HG02610 (cell line): ENCODE data around the gene CLCN3.
"Not testable (repeated sequence)": the region's sequence is repeated elsewhere in the genome, so short reads cannot be mapped to it uniquely, and the experiment has no call there.

Experiments used
- ATAC-seq: cut with Tn5 transposase; IDR thresholded peaks from one replicate; pipeline ENCODE4 v1.9.1; 2021; ENCODE audit warnings: mild to moderate bottlenecking, moderate library complexity; ENCODE audit not compliant: unreplicated experiment

Gene CLCN3

DNA sequence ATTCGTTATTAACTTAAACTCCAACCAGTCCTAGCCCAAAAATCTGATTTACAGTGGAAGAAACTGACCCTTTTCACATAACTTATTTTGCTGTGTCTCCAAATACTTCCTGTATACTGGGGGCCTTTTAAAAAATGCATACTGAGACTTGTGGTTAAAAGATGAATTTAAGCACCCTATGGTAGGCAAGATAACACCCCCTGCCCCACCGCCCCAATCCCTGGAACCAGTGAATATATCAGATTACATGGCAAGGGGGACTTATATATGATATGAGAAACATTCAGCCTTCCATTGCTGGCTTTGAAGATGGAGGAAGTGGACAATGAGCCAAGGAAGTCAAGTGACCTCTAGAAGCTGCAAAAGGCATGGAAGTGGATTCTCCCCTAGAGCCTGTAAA is 3.1 kb upstream of the CLCN3 start:
- no peak for ATAC-seq

DNA sequence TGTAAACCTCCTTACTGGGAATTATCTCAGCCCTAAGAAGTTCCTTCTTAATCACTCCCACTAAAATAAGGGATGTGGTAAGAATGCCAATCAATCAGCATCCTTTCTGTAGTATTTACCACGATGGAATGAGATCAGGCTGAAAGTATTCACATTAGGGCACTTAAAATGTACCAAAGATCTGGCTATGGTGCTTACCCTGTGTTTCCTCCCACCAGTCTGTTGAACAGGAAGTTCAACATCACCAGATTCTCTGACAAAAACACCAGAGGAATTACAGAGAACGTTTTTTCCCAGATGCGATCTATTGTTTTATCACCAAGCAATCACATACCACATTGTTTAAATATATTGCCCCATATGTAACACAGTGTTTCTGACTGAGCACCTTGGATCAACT is 2.1 kb upstream of the CLCN3 start:
- no peak for ATAC-seq

DNA sequence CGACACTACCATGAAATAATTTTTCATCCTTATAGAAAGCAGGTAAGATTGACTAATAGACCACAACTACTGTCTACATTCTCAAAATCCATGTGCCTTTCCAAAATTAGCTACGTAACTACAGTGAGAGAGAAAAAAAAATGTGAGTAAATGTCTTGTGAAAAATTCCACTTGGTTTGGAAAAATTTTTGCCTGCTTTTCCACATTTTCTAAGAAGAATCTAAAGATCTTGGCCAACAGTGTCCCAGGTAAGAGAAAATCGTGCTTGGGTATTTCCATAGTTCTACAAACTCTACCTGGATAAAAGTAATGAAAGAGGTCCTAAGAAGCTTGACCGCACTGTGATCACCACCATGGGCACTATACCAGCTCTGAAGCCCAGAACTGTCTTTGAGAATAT is 1.4 kb upstream of the CLCN3 start:
- no peak for ATAC-seq

DNA sequence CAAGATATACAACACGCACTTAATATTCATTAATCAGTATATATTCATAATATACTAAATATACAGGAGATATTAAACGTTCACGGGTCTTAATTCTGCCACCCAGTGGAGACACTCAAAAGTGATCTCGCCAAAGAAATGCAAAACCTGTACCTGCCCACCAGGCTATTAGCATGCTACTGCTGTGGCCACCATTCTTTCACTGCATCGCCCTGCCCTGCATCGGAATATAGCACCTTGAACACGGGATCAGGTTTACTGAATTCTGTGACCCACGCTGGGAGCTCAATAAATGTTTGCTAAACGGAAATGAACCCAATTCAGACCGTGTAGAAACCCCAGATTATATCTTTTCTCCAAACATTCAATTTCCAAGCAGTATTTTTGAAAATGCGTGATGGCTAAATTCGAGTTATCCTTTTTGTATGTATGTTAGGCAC is 840 bp upstream of the CLCN3 start:
- peak; percentile 30 for ATAC-seq

DNA sequence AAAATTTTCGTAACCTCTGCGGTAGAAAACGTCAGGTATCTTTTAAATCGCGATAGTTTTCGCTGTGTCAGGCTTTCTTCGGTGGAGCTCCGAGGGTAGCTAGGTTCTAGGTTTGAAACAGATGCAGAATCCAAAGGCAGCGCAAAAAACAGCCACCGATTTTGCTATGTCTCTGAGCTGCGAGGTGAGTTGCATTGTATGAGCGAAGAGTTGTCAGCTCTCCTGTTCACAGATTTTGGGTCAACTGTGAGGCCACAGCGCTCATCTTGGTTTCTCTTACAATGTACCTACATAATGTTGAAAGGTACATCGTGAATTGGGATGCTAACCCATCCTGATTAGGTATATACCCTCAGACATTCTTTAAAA is 486 bp downstream of the CLCN3 start:
- no peak for ATAC-seq

DNA sequence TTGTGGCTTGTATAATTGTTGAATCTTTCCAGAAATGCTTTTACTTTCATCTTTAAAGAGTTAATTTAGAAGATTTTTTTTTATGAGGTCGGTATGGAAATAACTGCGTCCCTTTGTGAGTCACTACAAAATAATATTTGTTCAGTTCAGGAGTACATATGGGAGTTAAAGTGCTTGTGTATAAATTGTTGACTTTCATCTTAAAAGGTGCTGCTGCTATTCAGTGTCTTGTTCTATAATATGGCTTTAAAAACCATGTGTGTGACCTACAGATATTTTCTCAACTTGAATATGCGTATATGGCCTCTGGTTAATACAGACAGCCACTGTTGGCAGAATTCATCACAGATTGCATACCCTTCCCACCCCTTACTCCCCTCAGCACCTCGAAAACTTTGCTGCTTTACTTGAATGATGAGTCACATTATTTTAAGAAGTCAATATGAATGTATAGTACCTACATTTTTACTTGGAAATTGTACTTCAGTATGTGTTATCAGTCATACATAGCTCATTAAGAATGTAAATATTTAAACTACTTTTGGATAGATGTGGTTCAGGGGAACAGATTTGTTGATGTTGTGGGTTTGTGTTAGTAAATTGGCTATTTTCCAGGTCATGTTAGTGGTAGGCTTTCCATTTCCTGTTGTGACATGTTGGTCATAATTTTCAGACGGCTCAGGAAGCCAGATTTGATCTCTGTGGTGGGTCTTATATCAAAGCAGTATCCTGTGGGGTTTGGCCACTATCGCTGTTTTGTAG is 1.5 kb downstream of the CLCN3 start:
- peak; percentile 12 for ATAC-seq

DNA sequence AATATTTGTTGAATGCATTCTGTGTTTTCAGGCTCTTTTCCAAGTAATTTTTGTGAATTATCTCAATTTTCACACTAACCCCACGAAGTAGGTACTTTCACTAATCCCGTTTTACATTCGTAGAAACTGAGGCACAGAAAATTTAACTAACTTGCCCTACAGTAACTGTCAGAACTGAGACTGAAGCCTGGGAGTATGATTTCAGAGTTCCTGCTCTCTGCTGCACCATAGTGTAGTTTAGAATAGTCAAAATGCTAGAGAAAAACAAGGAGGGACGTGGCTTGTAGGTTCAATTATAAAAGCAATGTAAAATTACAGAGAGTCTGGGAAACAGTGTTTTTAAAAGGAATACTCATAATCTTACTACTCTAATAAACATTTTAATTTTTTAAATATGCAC is 2.2 kb downstream of the CLCN3 start:
- no peak for ATAC-seq

DNA sequence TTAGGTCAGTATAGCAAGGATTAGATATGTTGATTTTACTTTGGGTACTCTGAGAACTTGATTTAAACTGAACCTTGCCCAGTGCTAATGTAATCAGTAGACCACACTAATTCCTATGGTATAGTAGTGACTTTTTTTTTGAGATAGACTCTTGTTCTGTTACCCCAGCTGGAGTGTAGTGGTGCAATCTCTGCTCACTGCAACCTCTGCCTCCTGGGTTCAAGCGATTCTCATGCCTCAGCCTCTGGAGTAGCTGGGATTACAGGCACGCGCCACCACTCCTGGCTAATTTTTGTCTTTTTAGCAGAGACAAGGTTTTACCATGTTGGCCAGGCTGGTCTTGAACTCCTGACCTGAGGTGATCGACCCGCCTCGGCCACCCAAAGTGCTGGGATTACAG is 3.6 kb downstream of the CLCN3 start:
- not testable (repeated sequence) for ATAC-seq

DNA sequence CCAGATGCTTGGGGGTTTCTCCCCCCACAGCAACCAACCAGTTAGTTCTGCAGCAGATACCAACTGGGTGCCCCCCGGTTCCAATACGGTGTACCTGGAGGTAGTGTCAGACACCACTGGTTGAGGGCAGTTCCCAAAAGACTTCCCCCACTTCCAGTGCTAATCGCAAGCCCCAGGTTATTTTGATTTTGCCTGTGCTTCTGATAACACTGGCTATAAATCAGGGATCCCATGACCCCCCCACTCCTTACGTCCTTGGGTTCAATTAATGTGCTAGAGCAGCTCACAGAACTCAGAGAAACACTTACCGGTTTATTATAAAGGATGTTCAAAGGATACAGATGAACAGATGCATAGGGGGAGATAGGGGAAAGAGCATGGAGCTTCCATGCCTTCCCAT is 5.5 kb downstream of the CLCN3 start:
- no peak for ATAC-seq

DNA sequence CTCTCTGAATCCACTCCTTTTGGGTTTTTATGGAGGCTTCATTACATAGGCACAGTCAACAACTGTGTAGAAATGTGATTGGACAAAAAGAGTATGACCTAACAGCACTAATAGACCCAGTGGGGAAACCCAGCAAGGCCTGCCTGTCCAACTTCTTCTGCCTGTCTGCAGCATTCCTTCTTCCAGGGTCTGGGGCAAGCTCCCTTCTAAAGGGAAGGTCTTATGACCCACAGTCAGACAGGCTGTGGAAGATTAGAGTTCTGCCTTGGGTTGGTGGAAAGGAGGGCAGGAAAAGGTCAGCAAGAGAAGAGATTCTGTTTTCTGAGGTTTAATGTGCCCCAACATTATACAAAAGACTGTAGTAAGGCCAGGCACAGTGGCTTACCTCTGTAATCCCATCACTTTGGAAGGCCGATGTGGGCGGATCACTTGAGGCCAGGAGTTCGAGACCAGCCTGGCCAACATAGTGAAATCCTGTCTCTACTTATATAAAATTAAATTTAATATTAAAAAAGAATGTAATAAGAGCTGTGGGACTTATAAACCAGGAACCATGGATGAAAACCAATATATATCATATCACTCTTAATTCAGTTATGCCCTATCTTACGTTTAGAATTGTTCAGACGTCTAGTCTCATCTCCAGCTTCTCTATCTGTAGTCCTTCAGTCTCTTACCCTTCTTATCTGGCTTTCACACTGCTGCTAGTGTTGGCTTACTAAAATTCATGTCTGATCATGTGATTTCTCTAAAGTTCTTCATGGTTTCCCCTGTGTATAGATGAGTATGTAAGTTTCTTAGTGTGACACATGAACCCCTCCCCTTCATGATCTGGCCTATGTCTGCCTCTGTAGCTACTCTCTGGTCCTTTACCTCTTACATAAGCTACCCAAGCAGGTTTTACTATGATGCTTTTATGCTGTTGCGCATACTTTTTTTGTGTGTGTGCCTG is 6.2 kb downstream of the CLCN3 start:
- ATAC-seq, result peak; percentile 45

DNA sequence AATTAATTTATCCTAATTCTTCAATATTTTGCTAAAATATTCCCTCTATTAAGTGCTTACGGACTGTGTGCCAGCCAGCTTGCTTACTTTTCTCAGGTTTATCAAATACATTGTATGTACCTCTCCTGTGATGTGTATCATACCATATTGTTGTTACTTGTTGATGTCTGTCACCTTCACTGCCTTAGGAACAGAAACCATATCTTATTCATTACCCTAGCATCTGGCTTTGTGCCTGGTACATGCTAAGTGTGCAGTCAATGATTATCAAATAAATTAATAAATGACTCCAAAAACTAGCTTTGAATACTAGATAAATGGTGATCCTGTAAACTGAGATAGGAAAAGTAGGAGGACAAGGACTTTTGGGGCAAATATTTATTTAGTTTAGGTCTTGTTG is 6.9 kb downstream of the CLCN3 start:
- ATAC-seq, result peak; percentile 41

DNA sequence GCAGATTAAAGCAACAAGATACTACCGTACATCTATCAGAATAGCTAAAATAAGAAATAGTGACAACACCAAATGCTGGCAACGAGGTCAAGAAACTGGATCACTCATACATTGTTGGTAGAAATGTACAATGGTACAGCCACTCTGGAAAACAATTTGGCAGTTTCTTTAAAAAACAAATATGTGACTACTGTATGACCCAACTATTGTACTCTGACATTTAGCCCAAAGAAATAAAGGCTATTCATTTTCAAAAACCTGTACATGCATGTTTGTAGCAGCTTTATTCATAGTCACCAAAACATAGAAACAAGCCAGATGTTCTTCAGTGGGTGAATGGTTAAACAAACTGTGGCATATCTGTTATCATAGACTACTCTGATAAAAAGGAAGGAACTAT is 8.2 kb downstream of the CLCN3 start:
- ATAC-seq, result no peak

DNA sequence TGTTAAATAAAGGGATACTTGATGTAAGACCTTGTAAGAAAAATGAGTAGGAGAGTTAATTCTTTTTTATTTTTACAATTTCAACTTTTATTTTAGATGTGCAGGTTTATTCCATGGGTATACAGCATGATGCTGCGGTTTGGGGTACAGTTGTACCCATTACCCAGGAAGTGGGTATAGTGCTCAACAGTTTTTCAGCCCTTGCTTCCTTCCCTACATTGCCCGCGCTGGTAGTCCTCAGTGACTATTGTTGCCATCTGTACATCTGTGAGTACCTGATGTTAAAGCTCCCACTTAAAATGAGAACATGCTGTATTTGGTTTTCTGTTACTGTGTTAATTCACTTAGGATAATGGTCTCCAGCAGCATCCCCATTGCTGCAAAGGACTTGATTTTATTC is 9.7 kb downstream of the CLCN3 start:
- no peak for ATAC-seq

DNA sequence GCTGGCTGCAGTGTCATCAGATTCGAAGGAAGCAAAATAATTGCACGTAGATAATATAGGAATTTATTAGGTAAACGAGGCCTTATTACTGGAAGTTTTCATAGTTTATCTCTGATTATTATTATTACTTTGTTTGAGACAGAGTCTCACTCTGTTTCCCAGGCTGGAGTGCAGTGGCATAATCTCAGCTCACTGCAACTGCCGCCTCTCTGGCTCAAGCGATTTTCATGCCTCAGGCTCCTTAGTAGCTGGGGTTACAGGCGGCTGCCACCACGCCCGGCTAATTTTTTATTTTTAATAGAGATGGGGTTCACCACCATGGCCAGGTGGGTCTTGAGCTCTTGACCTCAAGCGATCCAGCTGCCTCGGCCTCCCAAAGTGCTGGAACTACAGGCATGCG is 12.5 kb downstream of the CLCN3 start:
- ATAC-seq, result no peak

DNA sequence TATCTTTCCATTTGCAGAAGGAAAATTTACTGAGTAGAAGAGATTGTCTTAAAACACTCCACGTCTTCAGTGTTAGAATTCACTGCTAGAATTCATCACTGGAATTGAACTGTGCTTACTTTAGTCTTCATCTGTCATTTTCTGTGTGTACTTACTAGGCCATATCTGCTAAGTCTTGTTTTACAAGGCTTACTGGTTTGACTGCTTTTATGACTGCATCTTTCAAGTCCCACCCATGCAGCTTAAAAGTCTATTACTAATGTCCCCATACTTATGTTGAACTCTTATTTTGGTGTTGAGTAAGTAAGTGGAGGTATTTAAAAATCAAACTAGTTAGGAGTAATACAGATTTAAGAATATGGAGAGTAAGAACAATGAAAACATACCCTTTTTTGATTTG is 14.6 kb downstream of the CLCN3 start:
- ATAC-seq, result no peak

DNA sequence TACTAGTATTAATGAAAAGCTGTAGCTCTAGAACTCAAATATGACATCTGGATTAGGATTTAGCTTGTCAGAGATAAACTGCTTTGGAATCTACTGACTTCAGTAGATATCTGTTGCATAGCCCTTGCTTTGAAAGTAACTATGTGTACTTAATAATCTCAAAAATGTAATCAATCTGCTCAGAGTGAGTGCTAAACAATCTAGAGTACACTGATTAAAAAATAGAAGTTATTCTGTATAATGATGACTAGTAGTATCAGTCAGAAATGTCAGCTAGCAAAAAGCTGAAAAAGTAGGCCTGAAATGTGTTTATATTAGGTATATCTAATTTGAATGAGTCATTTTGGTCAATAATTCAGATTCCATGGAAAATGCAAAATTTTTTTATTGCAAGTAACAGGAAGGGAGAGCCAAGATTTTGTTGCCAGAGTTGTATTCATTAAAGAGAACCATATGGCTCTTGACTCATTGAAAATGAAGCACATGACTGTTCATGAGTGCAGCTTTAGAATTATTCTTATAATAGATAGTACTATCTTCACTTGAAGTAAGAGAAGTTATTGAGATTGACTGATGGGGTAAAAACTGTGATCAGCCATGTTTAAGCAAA is 20.0 kb downstream of the CLCN3 start:
- no peak for ATAC-seq

DNA sequence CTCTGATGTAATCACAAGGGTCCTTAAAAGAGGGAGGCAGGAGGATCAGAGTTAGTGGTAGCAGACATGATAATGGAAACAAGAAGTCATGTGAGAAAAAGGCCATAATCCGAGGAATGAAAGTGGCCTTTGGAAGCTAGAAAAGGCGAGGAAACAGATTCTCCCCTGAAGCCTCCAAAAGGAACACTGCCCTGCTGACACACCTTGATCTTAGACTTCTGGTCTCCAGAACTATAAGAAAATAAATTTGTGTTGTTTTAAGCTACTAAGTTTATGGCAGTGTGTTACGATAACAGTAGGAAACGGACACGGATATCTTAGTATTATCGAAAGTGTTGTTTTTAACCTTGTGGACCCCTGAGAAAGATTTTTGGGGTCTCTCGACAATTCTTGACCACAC is 24.4 kb downstream of the CLCN3 start:
- ATAC-seq, result no peak

DNA sequence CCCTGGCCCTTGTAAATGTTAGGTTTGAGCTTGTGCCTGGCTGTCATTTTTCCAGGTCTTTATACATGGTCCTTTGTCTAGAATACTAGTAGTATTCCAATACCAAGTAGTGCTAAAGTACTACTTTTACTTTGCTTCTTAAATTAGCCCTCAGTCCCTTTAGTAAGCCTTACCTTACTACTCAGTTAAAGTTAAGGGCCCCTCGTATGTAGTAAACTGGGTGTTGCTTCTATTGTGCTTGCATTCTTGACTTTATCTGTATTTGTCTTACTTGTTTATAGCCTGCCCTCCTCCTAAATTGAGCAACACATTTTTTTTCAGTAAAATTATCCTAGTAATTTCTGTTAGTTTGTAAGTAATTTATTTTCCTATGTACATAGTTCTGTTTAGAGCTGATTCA is 25.2 kb downstream of the CLCN3 start:
- no peak for ATAC-seq

DNA sequence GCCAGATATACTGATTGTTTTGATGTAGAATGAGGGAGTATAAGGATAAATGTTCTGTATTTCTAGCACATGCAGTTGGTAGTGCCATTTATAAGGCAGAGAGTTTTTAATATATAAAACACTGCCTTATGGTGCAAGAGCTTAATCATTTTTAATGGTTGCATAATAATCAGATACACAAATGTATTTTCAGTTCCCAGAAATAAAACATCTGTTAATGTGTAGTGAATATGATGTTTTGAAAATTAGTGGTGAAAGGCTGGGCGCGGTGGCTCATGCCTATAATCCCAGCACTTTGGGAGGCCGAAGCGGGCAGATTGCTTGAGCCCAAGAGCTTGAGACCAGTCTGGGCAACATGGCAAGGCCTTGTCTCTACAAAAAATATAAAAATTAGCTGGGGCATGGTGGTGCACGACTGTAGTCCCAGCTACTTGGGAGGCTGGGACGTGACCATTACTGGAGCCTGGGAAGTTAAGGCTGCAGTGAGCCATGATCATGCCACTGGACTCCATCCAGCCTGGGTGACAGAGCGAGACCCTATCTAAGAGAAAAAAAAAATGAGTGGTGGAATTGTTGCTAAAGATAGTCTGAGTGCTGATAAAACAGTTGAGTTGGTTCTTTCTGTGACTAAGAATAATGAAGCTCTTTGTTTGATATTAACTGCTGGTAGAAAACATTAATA is 29.3 kb downstream of the CLCN3 start:
- ATAC-seq, result no peak

DNA sequence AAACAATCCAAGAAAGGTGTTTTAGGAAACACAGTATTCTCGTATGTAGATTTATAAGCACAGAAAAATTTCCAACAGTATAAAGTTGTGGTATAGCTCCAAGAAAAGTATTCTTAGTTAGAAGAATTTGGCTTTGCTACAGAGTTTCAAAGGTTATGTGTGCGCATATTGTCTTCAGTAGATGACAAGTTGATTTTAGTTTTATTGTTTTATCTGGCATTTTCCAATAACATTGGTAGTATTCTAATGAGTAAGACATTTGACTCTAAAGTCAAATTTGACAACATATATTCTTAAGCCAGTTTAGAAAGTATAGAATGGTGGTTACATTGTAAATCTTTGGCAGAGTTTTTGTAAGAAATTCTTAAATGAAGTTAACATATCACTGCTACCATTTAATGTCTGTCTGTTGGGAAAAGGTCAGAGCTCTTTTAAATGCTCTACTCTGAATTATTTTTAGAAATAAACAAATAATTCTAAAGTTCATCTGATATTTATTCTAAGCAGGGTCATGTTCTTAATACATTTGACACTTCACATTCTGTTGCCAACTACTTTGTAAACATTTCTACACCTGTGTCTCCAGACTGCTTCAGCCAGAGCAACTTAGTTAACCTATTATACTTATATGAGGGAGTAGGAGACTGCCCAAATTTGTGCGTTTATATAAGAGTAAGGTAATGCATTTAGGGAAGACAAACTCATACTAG is 30.0 kb downstream of the CLCN3 start:
- ATAC-seq, result no peak

DNA sequence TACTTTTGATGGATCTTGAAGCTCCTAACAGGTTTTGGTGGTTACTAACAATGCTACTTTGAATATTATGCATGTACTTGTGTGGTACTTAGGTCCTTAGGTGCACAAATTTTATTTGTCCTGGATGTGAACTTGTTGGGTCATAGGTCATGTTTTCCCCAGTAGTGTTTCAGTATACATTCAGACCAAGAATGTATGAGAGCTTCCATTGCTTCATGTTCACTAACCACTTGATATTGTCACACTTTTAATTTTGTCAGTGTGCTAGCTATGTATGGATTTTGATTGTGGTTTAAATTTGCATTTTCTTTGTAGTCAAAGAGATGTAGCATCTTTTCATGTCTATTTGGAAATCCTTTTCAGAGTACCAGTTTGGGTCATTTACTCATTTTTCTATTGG is 32.2 kb downstream of the CLCN3 start:
- no peak for ATAC-seq
